ENCODE measurements around the gene NETO2.
"Not testable (repeated sequence)": the region's sequence is repeated elsewhere in the genome, so short reads cannot be mapped to it uniquely, and the experiment has no call there.

The NETO2 gene

DNA sequence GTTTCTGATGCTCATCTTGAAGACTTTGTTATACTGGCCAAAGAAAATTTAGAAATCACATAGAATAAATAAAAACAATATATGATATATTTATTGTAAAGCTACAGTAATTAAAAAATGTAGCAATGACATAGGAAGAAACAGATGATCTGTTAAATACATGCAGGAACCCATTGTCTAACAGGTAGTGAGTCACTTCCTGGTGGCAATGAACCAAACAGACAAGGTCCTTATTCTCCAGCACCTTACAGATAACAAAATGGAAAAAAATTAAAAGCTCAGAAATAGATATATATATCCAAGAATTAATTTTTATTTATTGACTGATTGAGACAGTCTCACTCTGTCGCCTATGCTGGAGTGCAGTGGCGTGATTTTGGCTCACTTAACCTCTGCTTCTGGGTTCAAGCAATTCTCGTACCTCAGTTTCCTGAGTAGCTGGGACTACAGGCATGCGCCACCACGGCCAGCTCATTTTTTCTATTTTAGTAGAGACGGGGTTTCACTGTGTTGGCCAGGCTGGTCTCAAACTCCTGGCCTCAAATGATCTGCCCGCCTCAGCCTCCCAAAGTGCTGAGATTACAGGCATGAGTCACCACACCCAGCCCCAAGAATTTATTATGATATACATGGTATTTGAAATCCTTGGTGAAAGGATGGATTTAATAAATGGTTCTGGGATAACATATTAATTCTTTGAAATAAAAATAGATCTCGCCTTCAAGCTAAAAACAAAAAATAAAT, 7.5 kb downstream of the NETO2 start:
- DNase-seq (ENCODE audit: low read depth in 2 of 2, low spot score in 1 of 2), result no peak

DNA sequence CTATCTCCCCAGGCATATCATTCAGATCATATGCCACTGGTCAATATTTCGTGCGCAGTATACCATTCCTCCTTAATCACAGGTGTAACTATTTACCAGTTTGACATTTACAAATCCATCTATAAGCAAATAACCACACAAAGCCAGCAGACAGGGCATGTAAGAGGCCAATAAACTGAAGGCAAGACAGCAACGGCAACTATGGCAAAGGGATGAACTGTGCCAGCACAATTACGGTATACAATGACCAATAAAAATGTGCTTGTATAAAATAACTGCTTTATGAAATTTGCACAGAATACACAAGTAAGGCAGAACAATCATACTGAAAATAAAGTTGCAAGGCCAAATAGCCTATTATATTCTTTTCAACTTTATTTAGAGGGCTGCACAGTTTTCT, 9.2 kb downstream of the NETO2 start:
- no peak for DNase-seq (ENCODE audit: low read depth in 2 of 2, low spot score in 1 of 2)

DNA sequence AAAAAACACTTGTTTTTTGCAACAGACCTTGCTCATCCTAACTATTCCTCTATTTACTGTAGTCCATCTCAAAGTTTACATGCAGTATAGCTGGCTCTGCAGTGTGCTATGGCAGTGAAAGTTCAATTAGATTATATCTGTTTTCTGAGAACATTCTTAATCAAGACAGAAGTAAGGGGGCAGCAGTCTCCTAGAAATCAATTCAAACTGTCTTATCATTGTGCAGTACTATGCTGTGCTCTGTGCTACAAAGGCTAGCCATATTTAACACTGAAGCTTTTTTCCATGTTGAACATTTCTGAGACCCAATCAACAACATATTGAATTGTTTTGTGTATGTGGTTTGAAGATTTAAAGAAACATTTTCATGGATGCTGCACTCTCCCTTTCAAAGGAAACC, 11.4 kb downstream of the NETO2 start:
- DNase-seq (ENCODE audit: low read depth in 2 of 2, low spot score in 1 of 2), result no peak

DNA sequence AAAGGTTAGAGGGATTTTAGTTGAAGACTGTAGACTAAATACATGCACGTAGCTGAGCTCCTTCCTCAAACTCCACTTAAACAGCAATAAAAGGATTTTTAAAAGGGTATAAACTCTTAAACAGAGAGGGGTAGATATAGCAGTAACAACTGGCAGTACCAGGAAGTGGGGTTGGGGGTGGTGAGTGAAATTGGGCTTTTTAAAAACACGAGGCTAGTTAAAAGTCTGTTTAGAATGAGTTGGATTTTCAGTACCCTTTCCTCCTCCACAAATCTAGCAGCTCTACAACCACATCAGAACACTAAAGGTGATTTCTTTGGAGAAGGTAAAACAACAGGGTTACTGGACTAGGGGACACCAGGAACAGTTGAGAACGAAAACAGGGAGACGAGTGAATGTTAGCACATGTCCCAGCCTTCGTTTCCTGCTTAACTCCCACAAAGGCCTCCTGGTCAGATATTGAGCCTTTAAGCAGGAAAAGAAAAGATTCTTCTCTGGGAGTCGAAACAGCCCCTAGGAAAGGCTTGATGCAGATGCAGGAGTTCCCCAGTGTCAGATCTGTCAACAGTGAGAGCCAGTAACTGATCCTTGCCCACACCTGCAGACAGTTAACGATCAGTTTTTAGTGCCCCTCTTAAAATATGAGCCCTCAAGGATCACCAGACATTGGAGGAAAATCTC, 13.8 kb downstream of the NETO2 start:
- DNase-seq (ENCODE audit: low read depth in 2 of 2, low spot score in 1 of 2), result no peak

DNA sequence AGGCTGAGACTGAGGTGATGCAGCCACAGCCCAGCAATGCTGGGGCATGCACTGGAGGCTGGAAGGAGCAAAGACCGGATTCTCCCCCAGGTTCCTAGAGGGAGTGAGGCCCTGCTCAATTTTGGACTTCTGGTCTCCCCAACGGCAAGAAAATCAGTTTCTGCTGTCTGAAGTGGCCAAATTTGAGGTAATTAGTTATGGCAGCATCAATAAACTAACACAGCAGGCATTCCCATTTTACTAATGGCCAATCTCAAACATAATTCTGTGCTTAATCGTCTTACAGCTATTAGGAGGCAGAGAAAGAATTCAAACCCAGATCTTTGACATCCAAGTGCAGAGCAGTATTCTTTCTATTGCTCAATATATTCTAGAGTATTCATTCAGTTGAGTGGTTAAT, 16.2 kb downstream of the NETO2 start:
- no peak for DNase-seq (ENCODE audit: low read depth in 2 of 2, low spot score in 1 of 2)

DNA sequence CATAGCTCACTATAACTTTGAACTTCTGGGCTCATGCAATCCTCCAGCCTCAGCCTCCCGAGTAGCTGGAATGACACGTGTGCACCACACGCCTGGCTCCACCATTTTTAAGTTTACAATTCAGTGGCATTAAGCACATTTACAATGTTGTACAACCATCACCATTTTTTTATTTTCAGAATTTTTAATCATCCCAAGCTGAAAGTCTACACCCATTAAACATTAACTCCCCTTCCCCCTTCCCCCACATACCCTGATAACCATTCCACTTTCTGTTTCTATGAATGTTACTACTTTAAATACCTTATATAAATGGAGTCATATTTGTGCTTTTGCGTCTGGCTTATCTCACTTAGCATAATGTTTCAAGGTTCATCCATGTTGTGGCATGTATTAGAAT, 18.0 kb downstream of the NETO2 start:
- no peak for DNase-seq (ENCODE audit: low read depth in 2 of 2, low spot score in 1 of 2)

DNA sequence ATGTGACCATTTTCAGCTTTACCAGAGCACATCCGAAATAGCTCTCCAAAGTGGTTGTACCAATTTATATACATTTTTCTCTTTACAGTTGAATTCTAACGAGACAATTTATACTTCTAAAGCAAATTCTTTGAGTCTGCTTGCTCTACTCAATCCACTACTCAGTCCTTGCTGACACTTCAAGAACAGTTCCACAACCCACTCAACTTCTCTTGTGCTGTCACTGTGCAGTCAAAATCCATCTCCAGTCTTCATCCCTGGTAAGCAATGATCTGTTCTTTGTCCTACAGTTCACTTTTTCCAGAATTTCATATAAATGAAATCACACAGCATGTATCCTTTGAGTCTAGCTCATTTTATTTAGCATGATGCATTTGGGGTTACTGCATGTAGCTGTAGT, 30.6 kb downstream of the NETO2 start:
- DNase-seq (ENCODE audit: low read depth in 2 of 2, low spot score in 1 of 2), result no peak

DNA sequence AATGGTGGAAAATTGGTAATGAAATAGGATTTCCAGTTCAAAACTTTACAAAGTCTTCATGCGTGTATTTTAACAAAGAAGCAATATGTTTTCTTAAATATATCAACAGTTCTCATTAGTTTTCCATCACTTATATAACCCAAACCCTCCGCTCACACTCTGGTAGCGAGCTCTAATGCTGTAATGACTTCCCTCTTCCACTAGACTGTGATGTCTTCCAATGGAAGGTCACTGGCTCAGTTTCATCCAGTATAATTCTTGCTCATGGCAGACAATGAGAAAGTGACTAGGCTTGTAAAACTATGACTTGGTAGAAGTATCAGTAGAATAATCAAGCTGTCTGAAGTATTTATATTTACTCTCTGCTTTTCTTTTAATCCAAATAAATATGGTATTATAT, 32.8 kb downstream of the NETO2 start:
- no peak for DNase-seq (ENCODE audit: low read depth in 2 of 2, low spot score in 1 of 2)

DNA sequence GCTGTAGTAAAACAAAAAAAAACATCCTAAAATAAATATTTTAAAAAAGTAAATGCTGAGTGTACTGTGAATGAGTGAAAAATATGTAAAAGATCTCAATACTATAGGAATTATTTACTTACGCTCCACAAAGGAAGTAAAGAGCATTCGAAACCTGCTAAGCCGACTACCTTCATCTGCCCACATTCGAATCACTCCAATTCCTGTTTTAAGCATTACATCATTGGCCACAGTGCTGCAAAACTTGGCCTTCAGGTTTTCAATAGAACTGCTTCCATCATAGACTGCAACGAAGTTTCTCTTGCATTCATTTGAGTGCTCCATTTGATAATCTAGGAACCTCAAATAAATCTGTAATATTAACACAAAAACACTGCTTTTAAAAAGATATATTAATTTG, 34.4 kb downstream of the NETO2 start:
- no peak for DNase-seq (ENCODE audit: low read depth in 2 of 2, low spot score in 1 of 2)

DNA sequence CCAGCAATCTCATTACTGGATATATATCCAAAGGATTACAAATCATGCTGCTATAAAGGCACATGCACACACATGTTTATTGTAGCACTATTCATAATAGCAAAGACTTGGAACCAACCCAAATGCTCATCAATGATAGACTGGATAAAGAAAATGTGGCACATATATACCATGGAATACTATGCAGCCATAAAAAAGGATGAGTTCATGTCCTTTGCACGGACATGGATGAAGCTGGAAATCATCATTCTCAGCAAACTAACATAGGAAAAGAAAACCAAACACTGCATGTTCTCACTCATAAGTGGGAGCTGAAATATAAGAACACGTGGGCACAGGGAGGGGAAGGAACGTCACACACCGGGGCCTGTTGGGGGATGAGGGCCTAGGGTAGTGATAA, 40.8 kb downstream of the NETO2 start:
- not testable (repeated sequence) for DNase-seq (ENCODE audit: low read depth in 2 of 2, low spot score in 1 of 2)

DNA sequence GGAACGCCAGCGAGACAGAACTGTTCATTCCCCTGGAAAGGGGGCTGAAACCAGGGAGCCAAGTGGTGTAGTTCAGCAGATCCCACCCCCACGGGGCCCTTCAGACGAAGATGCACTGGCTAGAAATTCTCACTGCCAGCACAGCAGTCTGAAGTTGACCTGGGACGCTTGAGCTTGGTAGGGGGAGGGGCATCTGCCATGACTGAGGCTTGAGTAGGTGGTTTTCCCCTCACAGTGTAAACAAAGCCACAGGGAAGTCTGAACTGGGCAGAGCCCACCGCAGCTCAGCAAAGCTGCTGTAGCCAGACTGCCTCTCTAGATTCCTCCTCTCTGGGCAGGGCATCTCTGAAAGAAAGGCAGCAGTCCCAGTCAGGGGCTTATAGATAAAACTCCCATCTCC, 46.6 kb downstream of the NETO2 start:
- not testable (repeated sequence) for DNase-seq (ENCODE audit: low read depth in 2 of 2, low spot score in 1 of 2)

DNA sequence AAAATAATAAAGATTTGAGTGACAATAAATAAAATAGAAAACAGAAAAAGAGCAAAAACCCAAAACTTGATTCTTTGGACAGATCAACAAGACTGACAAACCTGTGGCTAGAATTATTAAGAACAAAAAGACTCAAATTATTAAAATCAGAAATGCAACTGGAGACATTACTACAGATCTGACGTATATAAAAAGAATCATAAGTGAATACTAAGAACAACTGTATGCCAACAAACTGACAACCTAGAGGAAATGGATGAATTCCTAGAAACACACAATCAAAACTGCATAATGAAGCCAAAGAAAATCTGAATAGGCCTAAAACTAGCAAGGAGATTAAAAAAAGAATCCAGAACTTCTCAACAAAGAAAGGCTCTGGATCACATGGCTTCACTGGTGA, 47.4 kb downstream of the NETO2 start:
- no peak for DNase-seq (ENCODE audit: low read depth in 2 of 2, low spot score in 1 of 2)

DNA sequence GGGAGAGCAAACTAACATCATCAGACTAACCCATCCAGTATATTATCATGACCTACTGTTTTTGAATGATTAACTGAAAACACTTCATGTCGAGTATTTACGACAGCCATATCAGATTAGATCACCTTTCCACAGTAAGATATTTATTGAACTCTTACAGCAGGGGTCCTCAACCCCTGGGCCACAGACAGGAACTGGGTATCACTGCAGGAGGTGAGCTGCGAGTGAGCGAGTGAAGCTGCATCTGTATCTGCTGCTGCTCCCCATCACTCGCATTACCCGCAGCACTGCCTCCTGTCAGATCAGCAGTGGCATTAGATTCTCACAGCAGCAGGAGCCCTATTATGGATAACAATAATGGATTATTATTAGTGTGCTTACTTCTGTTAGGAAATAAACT, 59.5 kb downstream of the NETO2 start:
- DNase-seq (ENCODE audit: low read depth in 2 of 2, low spot score in 1 of 2), result no peak

DNA sequence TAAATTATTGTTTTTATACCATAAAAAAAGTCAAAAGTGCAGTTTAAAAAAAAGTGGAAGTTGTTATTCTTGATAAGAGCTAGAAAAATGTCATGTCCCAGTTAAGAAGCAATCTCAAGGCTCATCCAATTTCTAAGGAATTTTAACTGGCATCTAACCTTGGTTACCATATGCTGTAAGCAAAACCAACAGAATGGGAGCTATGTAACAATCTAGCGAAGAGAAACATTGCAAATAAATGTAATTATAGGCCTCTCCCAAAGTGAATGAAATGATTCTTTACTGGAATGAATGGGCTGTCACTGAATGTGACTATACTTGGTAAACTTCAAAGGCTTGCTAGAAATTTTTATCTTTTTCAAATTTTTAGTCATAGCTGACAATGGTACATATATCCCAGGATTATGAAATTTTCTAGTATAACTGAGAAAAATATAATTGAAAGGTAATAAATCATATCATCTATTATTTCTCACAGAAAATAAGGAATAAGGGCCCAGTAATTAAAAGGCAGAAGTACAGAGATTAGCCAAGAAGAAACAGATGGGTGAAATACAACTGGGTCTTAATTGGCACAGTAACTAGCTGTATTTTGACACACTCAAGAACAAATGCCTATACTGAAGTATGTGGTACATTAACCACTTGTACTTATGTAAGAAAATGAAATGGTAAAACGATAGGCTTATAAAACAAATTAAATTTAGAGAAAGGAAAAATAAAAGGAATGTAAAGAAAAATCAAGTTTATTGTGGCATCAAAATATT, 61.5 kb downstream of the NETO2 start:
- DNase-seq (ENCODE audit: low read depth in 2 of 2, low spot score in 1 of 2), result no peak

DNA sequence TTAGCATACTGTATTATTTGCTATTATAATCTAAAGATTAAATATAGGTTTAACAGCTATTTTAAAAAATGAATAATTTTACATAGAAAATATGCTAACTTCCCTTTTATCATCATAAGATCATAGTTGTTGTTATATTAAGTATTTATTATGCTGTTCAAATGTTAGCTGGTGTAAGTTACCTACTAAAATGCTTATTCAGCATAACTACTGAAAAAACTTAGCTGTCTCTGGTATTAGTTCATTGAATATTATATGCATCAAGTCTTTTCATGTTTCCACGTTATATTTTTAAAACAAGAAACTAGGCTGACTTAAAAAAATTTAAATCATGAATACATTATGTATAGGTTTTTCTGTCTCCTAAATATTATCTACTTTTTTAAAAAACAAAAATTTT, 62.6 kb downstream of the NETO2 start:
- DNase-seq (ENCODE audit: low read depth in 2 of 2, low spot score in 1 of 2), result no peak

DNA sequence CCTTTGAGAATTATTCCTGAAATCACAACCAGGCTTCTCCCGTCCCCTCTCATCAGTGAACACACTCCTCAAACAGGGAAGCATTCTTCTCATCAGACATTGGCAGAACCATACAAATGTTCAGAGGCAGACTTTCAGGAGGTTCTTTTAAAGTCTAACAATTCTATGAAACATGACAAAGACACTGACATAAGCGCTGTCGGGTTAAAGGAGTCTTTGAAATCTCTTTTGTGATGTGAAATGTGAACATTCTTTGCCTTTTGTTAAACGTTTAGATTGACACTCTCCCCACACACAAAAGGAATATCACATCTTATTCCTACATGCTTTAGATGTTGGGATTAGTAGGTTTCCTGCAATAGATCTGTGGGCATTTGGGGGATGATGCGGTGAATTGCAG, 63.9 kb downstream of the NETO2 start:
- DNase-seq (ENCODE audit: low read depth in 2 of 2, low spot score in 1 of 2), result no peak

DNA sequence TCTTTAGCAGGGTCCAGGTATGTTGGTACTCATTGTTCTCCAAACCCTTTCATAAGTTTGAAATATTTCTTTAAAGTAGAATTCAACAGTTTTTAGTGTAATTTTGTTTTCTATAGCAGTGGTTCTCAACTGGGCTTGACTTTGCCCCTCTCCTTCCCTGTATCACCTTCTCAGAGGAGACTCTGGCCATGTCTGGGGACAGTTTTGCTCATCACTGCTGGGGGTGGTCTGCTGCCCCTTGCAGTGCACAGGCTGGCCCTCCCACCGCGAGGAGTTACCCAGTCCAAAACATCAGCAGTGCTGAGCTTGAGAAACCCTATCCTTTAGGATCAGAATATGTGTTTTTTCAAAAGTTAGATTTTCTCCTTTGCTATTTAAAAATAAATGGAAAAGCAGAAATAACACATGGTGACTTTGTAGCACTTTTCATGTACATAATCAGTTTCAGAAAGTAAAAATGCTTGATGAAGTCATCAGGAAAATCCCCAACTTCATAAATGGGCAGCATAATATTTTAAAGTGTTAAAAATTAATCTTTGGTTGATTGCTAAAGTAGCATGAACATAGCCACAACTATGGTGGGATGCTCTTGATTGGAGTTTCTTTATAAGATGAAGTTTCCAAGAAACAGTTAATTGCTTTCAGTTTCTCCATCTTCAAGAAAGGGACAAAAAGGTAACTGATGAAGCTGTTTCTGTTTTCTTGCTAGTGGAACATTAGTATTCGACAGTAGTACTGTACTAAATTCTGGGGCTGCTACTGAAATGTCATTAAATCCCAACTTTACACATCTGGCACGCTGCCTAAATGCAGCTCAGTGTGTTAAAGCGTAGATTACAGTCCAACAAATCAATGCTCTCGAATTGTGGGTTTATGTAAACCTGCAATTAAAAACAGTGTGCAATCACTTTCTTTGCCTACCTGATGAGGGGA, 70.3 kb downstream of the NETO2 start:
- DNase-seq (ENCODE audit: low read depth in 2 of 2, low spot score in 1 of 2), result no peak

DNA sequence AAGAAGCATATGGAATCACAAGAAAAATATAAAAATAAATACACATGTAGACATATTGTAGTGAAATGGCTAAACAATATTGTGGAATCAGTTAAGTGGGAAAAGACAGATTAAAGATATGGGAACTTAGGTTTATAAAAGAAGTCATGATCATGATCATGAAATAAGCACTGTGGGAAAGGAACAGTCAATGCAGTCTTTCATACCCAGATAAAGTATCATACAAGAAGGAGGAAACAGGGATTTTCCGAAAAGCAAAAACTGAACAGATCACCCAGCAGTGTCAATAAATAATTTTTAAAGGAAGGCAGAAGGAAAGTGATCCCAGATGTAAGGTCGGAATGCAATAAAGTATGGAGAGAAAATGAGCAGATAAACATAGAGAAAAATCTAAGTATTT, 71.6 kb downstream of the NETO2 start:
- DNase-seq (ENCODE audit: low read depth in 2 of 2, low spot score in 1 of 2), result no peak

DNA sequence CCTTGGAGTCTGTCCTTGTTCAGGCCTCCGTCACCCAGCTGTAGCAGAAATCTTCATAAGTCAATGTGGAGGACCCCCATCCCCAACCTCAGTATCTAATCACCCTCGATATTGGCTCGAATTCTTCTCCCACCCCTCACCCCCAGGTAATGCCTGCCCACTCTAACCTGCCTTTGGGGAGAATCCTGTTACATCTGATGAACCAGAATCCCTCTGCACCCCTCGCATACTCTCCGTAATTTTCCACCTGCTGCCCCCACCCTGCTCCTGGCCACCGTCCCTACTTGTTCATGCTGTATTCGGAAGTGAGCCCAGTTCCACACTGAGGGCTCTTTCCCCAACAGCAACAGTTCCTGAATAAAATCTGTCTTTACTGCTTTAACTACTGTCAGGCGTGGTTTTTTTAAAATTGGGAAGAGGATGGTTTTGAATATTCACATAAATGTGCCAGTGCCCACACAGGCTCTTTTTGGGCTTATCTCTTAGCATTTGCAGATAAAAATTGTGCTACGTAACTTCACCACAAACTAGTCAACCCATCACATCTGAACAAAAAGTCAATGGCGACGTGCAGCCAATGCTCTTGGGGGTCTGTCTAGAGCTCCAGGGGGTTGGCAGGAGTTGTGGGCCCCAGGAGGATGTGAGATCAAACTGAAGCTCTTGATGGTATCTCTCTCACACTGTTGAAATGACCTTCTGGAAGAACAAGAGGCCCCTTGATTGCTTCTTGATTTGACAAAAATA, 73.7 kb downstream of the NETO2 start:
- DNase-seq (ENCODE audit: low read depth in 2 of 2, low spot score in 1 of 2), result no peak

DNA sequence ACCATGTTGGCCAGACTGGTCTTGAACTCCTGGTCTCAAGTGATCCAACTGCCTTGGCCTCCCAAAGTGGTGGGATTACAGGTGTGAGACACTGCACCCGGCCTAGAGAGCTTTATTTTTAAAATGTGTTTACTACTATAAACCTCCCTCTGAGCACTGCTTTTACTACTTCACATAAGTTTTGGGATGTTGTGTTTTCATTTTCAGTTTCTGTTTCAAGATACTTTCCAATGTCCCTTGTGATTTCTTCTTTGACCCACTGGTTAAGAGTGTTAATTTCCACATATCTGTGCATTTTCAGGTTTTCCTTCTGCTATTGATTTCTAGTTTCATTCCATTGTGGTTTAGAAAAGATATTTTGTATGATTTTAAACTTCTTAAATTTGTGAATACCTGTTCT, 74.4 kb downstream of the NETO2 start:
- no peak for DNase-seq (ENCODE audit: low read depth in 2 of 2, low spot score in 1 of 2)

DNA sequence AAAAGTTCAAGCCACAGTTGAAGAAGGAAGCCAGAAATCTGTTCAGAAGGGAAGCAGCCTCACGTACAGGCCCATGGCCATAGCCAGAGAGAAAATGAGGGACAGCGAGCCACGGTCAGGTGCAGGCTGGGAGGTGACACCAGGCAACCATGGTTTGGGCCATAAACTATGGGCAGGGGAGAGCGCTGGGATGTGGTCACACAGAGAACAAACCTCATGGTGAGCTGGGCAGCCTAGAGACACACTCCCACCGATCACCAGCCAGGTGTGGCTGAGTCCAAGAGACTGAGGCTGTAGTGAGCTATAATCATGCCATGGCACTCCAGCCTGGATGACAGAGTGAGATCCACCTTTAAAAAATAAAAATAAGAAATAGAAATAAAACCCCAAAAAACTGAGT, 76.5 kb downstream of the NETO2 start:
- DNase-seq (ENCODE audit: low read depth in 2 of 2, low spot score in 1 of 2), result no peak

Data from stimulated activated CD8-positive, alpha-beta memory T cell treated with anti-CD3 and anti-CD28 coated beads, Interleukin-4, amount 100 ng/mL, for 1 hour (primary cell).